Coronary artery (tissue), 2 donors: ENCODE results near the gene LRRC26.

Experiments used
- DNase-seq: peaks from one replicate; pipeline ENCODE4 v3.0.0-alpha.2; 2017; ENCODE audit warnings: low spot score
- H3K27ac ChIP-seq, 2 donors: fragments of 200-600 bp; sonication (generic); one replicate each; pipeline ENCODE4 v1.5.1; 2016 to 2019
- H3K4me3 ChIP-seq: fragments of 200-600 bp; sonication (generic); 2 replicates; pipeline ENCODE4 v1.5.1; 2016; ENCODE audit warnings: mild to moderate bottlenecking, moderate library complexity
- CTCF ChIP-seq: fragments of 200-600 bp; sonication (generic); IDR thresholded peaks from one replicate; pipeline ENCODE4 v1.5.1; 2019; ENCODE audit warnings: antibody characterized with exemption

LRRC26 gene

GRCh38 chr9:137169896-137170358, at the start of gene LRRC26:
Gene LRRC26, minus strand, starts transcription at chr9:137170051. Its CDS starts 108 bp downstream, at chr9:137169943.
- DNase-seq = no peak
- Histone ChIP-seq H3K27ac (no peak within 1 kb of the TSS), H3K4me3 (peak within 1 kb of the TSS; percentile 67)
- no peak for TF ChIP-seq CTCF

GRCh38 chr9:137218754-137219271, 49.0 kb upstream of the LRRC26 start:
- no peak for DNase-seq
- Histone ChIP-seq H3K27ac (no peak overlapping the region), H3K4me3 (no peak overlapping the region)
- no peak for TF ChIP-seq CTCF

- no peak for TF ChIP-seq CTCF
- Histone ChIP-seq H3K4me3 (no peak overlapping the region), H3K27ac (no peak overlapping the region)
- no peak for DNase-seq
These were observed 48.4 kb upstream of the LRRC26 start for GRCh38 chr9:137218212-137218753.

GRCh38 chr9:137217276-137218211, 47.7 kb upstream of the LRRC26 start:
- TF ChIP-seq CTCF = no peak
- Histone ChIP-seq H3K4me3 (peak overlapping the region; percentile 50), H3K27ac (peak overlapping the region in 1 of 2 donors; percentile 38)
- DNase-seq = no peak

- peak overlapping the region in 1 of 2 donors; percentile 38 for H3K27ac ChIP-seq
- DNase-seq = no peak
- no peak overlapping the region for H3K4me3 ChIP-seq
- TF ChIP-seq CTCF = no peak
These were observed 46.5 kb upstream of the LRRC26 start for GRCh38 chr9:137216188-137216965.

GRCh38 chr9:137215196-137215986, 45.5 kb upstream of the LRRC26 start:
- no peak for TF ChIP-seq CTCF
- no peak overlapping the region for H3K4me3 ChIP-seq
- no peak for DNase-seq
- H3K27ac ChIP-seq = no peak overlapping the region
